HCT116 (cell line): ENCODE measurements around the gene HOXC13. TPM values are rescaled to one million over a fixed set of nuclear protein-coding genes. Genes with fewer than 3 reads are reported as not detected.
A peak's percentile ranks its signal among the peaks of the same experiment; 100 is the strongest.

Source experiments
- ATAC-seq: fragments of 200-7000 bp; cut with Tn5 transposase; 2 replicates; pipeline ENCODE4 v1.9.1; 2020; ENCODE audit warnings: mild to moderate bottlenecking, moderate library complexity
- BruUV-seq: library from RNA; stranded (reverse); fragments of 400-500 nt; replicated peaks from 2 replicates; lab custom pipeline; 2021; lab: Mats Ljungman, UMichigan
- CTCF ChIA-PET: fragments of 300-600 bp; sonication (Branson Sonifier 250); formaldehyde crosslinking; loops from one replicate; lab custom pipeline; 2021; ENCODE audit warnings: antibody characterized with exemption; lab: Charles Lee
- POLR2A ChIA-PET: fragments of 300-600, 350-600 bp; sonication (Branson Sonifier 250); formaldehyde crosslinking; loops from one replicate; lab custom pipeline; 2021; ENCODE audit warnings: antibody characterized with exemption; lab: Charles Lee
- RAD21 ChIA-PET, 2 experiments: fragments of 300-600 bp; sonication (Branson Sonifier 250); formaldehyde crosslinking; loops; one replicate each; lab custom pipeline; 2023; ENCODE audit warnings: low total read pairs in 2 of 2; ENCODE audit not compliant: uncharacterized antibody in 2 of 2, unreplicated experiment in 2 of 2, low non-redundant PET in 1 of 2; lab: Charles Lee
- DNase-seq: peaks from one replicate; pipeline ENCODE4 v3.0.0-alpha.2; 2010; ENCODE audit warnings: low read depth, low spot score
- H2AFZ ChIP-seq: fragments of 200-600 bp; shearing (Covaris generic), sonication (generic); 2 replicates; pipeline ENCODE4 v1.6.1; 2017; ENCODE audit warnings: low read depth, mixed run types, mixed read lengths, antibody characterized with exemption, low read length; ENCODE audit not compliant: poor library complexity, severe bottlenecking
- H3K27ac ChIP-seq: 2 replicates; pipeline ENCODE4 v1.5.1; 2012; ENCODE audit warnings: low read depth, low read length
- H3K27me3 ChIP-seq: fragments of 200-600 bp; sonication (generic); 2 replicates; pipeline ENCODE4 v1.6.1; 2016; ENCODE audit warnings: mixed run types, low read length, mixed read lengths; ENCODE audit not compliant: insufficient read depth
- H3K36me3 ChIP-seq, 2 experiments: fragments of 200-500 bp in 1 of 2; fragments of 200-600 bp in 1 of 2; sonication (Bioruptor generic) in 1 of 2; sonication (generic) in 1 of 2; 2 replicates each; pipeline versions ENCODE4 v1.5.1 to v1.6.1; 2014 to 2016; ENCODE audit warnings: low read length in 2 of 2, inconsistent platforms in 1 of 2, mixed read lengths in 1 of 2, mixed run types in 1 of 2; ENCODE audit not compliant: insufficient read depth in 2 of 2, control insufficient read depth in 1 of 2
- H3K4me1 ChIP-seq, 2 experiments: fragments of 200-600 bp in 1 of 2; sonication (generic) in 1 of 2; 2 replicates each; pipeline versions ENCODE4 v1.5.1 to v1.6.1; 2012 to 2017; ENCODE audit warnings: low read length in 2 of 2, inconsistent platforms in 1 of 2, mild to moderate bottlenecking in 1 of 2, mixed read lengths in 1 of 2, mixed run types in 1 of 2, moderate library complexity in 1 of 2; ENCODE audit not compliant: insufficient read depth in 2 of 2, control insufficient read depth in 1 of 2
- H3K4me2 ChIP-seq: fragments of 200-600 bp; sonication (generic); 2 replicates; pipeline ENCODE4 v1.6.1; 2017; ENCODE audit warnings: mixed run types, low read length, mixed read lengths
- H3K4me3 ChIP-seq, 2 experiments: fragments of 200-600 bp in 1 of 2; sonication (generic) in 1 of 2; replicated peaks in 1 of 2; 2 replicates each; pipeline ENCODE4 v1.5.1; 2011 to 2016; ENCODE audit warnings: low read length in 2 of 2, control low read depth in 1 of 2, low read depth in 1 of 2, mild to moderate bottlenecking in 1 of 2, mixed read lengths in 1 of 2, mixed run types in 1 of 2
- H3K79me2 ChIP-seq: fragments of 200-600 bp; sonication (generic); 2 replicates; pipeline ENCODE4 v1.6.1; 2017; ENCODE audit warnings: mild to moderate bottlenecking, mixed run types, low read length, moderate library complexity, mixed read lengths; ENCODE audit not compliant: insufficient read depth
- H3K9ac ChIP-seq: fragments of 200-600 bp; sonication (generic); 2 replicates; pipeline ENCODE4 v1.6.1; 2016; ENCODE audit warnings: low read length, mixed read lengths
- H3K9me2 ChIP-seq: fragments of 200-600 bp; sonication (generic), shearing (Covaris generic); 2 replicates; pipeline ENCODE4 v1.6.1; 2017; ENCODE audit warnings: mixed run types, mild to moderate bottlenecking, moderate library complexity; ENCODE audit not compliant: insufficient read depth
- H3K9me3 ChIP-seq, 2 experiments: fragments of 200-500 bp in 1 of 2; fragments of 200-600 bp in 1 of 2; sonication (Bioruptor generic) in 1 of 2; sonication (generic) in 1 of 2; 2 replicates each; pipeline ENCODE4 v1.6.1; 2014 to 2017; ENCODE audit warnings: low read length in 2 of 2, mixed read lengths in 2 of 2, inconsistent platforms in 1 of 2, low read depth in 1 of 2, mild to moderate bottlenecking in 1 of 2, mixed run types in 1 of 2, moderate library complexity in 1 of 2; ENCODE audit not compliant: control insufficient read depth in 1 of 2, insufficient read depth in 1 of 2
- H4K20me1 ChIP-seq: fragments of 200-600 bp; sonication (generic), shearing (Covaris generic); 2 replicates; pipeline ENCODE4 v1.6.1; 2017; ENCODE audit warnings: mixed run types, mild to moderate bottlenecking, moderate library complexity; ENCODE audit not compliant: insufficient read depth
- EZH2phosphoT487 ChIP-seq: fragments of 200-600 bp; IDR thresholded peaks from 2 replicates; pipeline ENCODE4 v1.6.1; 2018; ENCODE audit warnings: antibody characterized with exemption, borderline replicate concordance
- POLR2AphosphoS5 ChIP-seq: IDR thresholded peaks from 2 replicates; pipeline ENCODE4 v1.6.1; 2011; ENCODE audit warnings: mild to moderate bottlenecking, low read depth, low read length, moderate library complexity
- REST ChIP-seq: IDR thresholded peaks from 2 replicates; pipeline ENCODE4 v1.6.1; 2012; ENCODE audit warnings: low read depth
- intact Hi-C: fragments of 100-400 bp; cut with micrococcal nuclease; formaldehyde crosslinking; loops from 2 replicates; pipeline ENCODE4 v1.10.0; 2022
- total RNA-seq: library from RNA; stranded (reverse); gene quantifications from one replicate; pipeline ENCODE4 v1.2.1, GENCODE V29; 2021; ENCODE audit not compliant: unreplicated experiment

The HOXC13 gene
- total RNA-seq, 1 experiment from 2014 or later: 3.8 TPM

DNA sequence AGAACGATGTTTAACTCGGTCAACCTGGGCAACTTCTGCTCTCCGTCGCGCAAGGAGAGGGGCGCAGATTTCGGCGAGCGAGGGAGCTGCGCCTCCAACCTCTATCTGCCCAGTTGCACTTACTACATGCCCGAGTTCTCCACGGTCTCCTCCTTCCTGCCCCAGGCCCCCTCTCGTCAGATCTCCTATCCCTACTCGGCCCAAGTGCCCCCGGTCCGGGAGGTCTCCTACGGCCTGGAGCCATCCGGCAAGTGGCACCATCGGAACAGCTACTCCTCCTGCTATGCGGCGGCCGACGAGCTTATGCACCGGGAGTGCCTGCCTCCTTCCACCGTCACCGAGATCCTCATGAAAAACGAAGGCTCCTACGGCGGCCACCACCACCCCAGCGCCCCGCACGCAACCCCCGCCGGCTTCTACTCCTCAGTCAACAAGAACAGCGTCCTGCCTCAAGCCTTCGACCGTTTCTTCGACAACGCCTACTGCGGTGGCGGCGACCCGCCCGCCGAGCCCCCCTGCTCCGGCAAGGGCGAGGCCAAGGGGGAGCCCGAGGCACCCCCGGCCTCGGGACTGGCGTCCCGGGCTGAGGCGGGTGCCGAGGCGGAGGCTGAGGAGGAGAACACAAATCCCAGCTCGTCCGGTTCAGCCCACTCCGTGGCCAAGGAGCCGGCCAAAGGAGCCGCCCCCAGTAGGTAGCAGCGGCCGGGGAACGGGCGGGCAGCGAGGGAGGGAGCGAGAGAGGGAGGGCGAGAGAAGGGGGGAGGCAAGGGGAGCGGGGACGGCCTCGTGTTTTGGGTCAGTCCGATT lies 34.8 kb downstream of the HOXC13 start:
- Histone ChIP-seq H3K27me3 (peaks cover 4% of the 10 kb centered on the region; the same call in 1 of the 2 replicates), H3K9me2 (no peaks in the 10 kb centered on the region), H3K9me3 (no peaks in the 10 kb centered on the region), H3K4me3 (peak overlapping the region; percentile 46 to 59), H3K36me3 (no peaks in the 10 kb centered on the region), H4K20me1 (no peaks in the 10 kb centered on the region), H2AFZ (peak overlapping the region; percentile 16), H3K27ac (no peak overlapping the region), H3K79me2 (no peaks in the 10 kb centered on the region), H3K4me2 (peak overlapping the region; percentile 76), H3K9ac (peak overlapping the region; percentile 63), H3K4me1 (peaks cover 0 to 14% of the 10 kb centered on the region in 2 experiments; a peak in 2 of 4 replicates)
- ChIA-PET POLR2A (no interaction called here), CTCF (no interaction called here), RAD21 (no interaction called here)
- intact Hi-C loops: no loop called here
- TF ChIP-seq POLR2AphosphoS5 (0 out of 2 replicates have a peak, but pooled peaks have one; percentile 18), EZH2phosphoT487 (no peak), REST (no peak)
- no peak for DNase-seq
- peak; percentile 55 for ATAC-seq
- BruUV-seq: no TSS peak
